ENCODE data around the gene TRIM63.
A peak's percentile ranks its signal among the peaks of the same experiment; 100 is the strongest.

The TRIM63 gene

GRCh38 chr1:26057189-26057588 is 10.2 kb downstream of the TRIM63 start:
- no peak for DNase-seq (ENCODE audit: low read depth)

DNA sequence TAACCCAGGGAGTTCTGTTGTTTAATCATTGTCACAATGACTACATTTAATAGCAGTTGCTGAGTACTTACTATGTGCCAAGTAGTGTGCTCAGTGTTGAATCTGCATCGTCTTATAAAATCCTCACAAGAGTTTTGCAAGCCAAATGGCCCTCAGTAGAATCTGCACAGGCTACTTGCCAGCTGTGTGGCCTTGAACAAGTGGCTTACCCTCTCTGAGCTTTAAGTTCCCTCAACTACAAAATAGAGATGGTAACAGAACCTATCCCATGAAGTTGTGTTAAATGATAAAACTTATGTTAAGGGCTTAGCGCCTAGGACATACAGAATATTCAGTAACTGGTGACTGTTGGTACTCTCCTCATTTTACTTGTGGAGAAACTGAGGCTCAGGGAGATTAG is 12.4 kb downstream of the TRIM63 start:
- DNase-seq (ENCODE audit: low read depth), result no peak

GRCh38 chr1:26053718-26054560 is 13.5 kb downstream of the TRIM63 start:
- DNase-seq (ENCODE audit: low read depth), result no peak

- DNase-seq (ENCODE audit: low read depth), result no peak
Measured at GRCh38 chr1:26050248-26050640, 17.2 kb downstream of the TRIM63 start.

DNA sequence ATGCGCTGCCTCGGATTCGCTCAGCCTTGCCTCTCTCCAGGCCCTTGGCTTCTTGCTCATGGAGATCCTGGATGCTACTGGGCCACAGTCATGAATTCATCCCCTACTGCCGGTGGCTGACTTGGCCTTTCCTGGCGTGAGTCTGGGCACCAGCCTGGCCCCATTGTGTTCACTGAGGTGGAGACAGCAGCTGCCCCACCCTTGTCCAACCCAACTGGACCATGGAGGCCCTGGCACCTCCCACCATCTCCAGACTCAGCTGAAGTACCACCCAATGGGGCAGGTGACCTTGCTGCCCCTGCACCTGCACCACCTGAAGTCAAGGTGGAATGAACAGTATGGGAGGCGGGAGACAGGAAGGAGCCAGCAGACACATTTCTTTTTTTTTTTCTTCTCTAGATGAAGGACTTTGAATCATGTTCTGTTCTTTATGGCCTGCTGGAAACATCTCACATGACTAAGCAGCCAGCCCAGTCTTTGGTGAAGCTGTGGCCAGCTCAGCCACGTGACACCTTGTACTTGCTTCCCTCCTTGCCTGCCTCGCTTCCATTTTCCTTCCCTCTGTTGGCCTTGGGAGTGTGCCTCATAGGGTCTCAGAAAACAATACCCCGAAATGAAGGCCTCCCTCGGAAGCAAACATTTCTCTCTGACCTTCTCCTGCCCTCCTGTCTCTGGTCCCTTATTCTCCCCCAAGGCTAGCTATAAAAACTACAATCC is 17.7 kb downstream of the TRIM63 start:
- peak; percentile 9 for DNase-seq (ENCODE audit: low read depth)

GRCh38 chr1:26047278-26047874 is 20.1 kb downstream of the TRIM63 start:
- no peak for DNase-seq (ENCODE audit: low read depth)

- DNase-seq (ENCODE audit: low read depth), result no peak
Measured at GRCh38 chr1:26046246-26047095, 21.0 kb downstream of the TRIM63 start.

DNA sequence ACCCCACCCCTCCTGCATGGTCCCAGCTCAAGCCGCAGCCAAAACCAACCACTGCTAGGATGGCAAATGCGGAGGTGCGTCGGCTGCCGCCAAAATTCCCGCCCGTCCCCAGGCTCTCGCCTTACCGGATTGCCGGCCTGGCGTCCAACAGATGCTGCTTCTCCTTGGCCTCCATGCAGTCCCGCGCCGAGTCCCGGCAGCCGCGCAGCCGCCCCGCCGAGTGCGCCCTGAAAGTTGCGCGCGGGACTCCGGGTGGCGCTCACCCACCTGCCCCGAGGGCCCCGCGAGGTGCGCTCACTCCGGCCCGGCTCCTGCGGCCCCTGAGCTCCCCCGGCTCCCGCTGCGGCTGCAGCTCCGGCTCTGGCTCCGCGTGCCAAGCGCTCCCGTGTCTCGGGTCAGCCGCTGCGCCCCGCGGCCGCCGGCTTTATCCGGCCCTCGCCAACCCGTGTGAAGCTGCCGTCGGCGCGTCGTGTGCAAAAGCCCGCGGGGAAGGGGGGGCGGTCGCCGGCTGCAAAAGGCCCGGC is 21.6 kb downstream of the TRIM63 start, which contains the start of gene SLC30A2:
TSS of gene SLC30A2 (minus strand) at position 397 of the 524 bp plus-strand sequence. CDS start at position 175, 222 bp downstream.
- no peak for DNase-seq (ENCODE audit: low read depth)

DNA sequence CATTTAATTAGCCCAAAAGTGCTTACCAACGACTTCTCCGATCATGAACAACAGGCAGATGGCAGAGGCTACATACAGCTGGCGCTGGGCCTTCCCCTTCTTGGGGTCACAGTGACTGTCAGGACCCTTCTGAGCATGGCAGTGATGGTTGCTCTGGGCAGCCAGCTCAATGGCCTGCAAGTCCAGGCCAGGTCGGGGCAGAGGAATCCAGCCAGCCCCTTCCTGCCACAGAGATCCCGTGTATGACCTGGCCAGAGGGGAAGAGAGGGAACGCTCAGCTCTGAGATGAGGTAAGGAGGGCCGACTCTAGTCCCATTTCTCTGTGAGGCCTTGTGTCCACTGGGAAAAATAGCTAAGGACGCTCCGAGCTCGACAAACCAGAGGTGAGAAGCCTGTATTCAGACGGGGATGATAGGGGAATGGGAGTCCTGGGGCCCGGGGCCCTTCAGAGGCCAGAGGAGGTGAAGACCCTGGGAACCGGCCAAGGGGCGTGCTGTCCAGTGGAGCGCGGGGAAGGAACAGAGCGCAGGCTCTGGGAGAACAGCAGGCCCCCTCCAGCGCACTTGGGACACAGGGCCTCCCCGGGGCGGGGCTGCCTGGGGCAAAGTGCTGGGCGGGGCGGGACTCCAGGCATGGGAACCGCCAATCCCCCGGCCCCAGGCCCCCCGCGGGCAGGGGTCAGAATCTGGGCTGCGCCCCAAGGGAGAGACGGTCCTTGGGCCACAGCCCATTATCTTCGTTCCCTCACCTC is 22.3 kb downstream of the TRIM63 start:
- DNase-seq (ENCODE audit: low read depth), result no peak

DNA sequence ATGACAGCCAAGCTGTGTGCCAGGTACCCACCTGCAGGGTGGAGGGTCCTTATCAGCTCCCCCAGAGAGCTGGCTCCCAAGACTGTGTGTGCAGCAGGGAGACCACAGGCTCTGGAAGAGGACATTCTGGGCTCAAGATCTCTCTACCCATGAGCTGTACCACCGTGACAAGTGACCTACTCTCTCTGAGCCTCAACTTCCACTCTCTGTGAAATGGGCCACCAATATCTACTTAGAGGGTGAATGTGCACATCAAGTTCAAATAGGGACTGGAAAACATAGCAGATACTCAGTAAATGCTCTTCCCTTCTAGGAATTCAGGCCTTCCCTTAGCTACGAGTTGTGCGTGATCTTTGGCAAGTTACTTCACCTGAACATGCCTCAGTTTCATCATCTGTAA is 23.0 kb downstream of the TRIM63 start:
- DNase-seq (ENCODE audit: low read depth), result no peak

- no peak for DNase-seq (ENCODE audit: low read depth)
Measured at GRCh38 chr1:26043765-26044164, 23.7 kb downstream of the TRIM63 start.

GRCh38 chr1:26041978-26042377 is 25.5 kb downstream of the TRIM63 start:
- no peak for DNase-seq (ENCODE audit: low read depth)

- DNase-seq (ENCODE audit: low read depth), result no peak
Measured at GRCh38 chr1:26041401-26041800, 26.0 kb downstream of the TRIM63 start.

GRCh38 chr1:26038904-26039303 is 28.5 kb downstream of the TRIM63 start:
- DNase-seq (ENCODE audit: low read depth), result no peak

GRCh38 chr1:26038477-26038876 is 29.0 kb downstream of the TRIM63 start:
- DNase-seq (ENCODE audit: low read depth), result no peak

DNA sequence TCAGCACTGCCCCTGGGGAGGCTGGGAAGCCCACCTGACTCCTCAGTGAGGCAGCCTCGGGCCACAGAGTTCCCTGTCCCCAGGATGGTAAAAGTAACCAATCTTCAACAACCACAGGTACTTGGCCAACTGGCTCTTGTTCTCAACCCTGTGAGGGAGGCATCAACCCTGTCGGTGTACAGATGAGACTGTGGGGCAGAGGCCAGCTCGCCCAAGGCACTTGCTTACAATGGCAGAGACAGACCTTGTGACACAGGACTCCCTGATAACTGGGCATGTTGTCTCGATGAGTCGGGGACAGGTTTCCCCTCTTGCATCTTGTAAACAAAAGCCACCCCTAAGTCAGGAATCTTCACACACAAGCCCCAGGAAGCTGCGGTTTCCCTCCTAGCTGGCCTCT is 29.5 kb downstream of the TRIM63 start:
- DNase-seq (ENCODE audit: low read depth), result no peak

DNA sequence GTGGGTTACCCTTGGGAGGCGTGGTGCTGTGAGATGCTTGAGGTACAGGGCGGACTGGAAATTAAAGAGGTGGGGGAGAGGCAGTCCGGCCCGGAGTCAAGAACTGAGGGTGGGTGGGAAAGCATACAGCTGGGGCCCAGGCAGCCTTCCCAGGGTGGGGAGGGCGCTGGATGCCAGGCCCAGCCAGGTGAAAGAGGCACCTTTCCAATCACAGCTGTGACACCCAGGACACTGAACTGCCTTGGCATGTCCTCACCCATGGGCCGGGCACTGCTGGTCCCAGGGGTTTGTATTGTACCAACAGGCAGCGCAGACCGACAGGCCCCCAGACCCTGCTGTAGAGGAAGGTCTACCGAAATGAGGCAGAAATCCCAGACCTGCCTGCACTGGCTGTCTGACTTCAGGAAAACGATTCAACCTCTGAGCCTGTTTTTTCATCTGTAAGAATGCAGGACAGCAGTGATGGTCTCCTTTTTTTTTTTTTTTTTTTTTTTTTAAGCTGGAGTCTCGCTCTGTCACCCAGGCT is 30.6 kb downstream of the TRIM63 start:
- DNase-seq (ENCODE audit: low read depth), result no peak

- peak; percentile 55 for DNase-seq (ENCODE audit: low read depth)
Measured at GRCh38 chr1:26035959-26036755, 31.3 kb downstream of the TRIM63 start.

GRCh38 chr1:26035203-26035958 is 32.0 kb downstream of the TRIM63 start:
- peak; percentile 91 for DNase-seq (ENCODE audit: low read depth)
